Body of pancreas (tissue), 4 donors: ENCODE data around the gene ZNF443. TPM values are rescaled to one million over a fixed set of nuclear protein-coding genes. Genes with fewer than 3 reads are reported as not detected.

ENCODE experiments used
- ATAC-seq: fragments of 150-250 bp; one replicate; pipeline ENCODE4 v1.9.1; 2016
- DNase-seq, 4 donors: peaks; one replicate each; pipeline ENCODE4 v3.0.0-alpha.2; 2019
- H3K27ac ChIP-seq, 4 donors: fragments of 200-600 bp; sonication (generic); 1 replicate in 3 of 4; 2 replicates in 1 of 4; pipeline versions ENCODE4 v1.5.1 to v1.6.1; 2016 to 2019; ENCODE audit warnings: mild to moderate bottlenecking in 1 of 4, mixed read lengths in 1 of 4, moderate library complexity in 1 of 4
- H3K27me3 ChIP-seq, 2 donors: fragments of 200-600 bp; sonication (generic); one replicate each; pipeline ENCODE4 v1.6.0; 2016; ENCODE audit warnings: mild to moderate bottlenecking in 1 of 2
- H3K36me3 ChIP-seq, 2 donors: fragments of 200-600 bp; sonication (generic); replicated peaks in 1 of 2; 2 replicates each; pipeline ENCODE4 v1.5.1; 2016; ENCODE audit warnings: low read depth in 2 of 2; ENCODE audit not compliant: insufficient read depth in 1 of 2
- H3K4me1 ChIP-seq: fragments of 200-600 bp; sonication (generic); one replicate; pipeline ENCODE4 v1.6.0; 2016
- H3K4me3 ChIP-seq, 2 donors: fragments of 200-600 bp; sonication (generic); 1 replicate in 1 of 2; 2 replicates in 1 of 2; pipeline ENCODE4 v1.5.1; 2016 to 2019
- H3K9me3 ChIP-seq, 3 donors: fragments of 200-600 bp; sonication (generic); 1 replicate in 2 of 3; 2 replicates in 1 of 3; pipeline ENCODE4 v1.5.1; 2016
- POLR2A ChIP-seq, 3 donors: fragments of 450-650 bp; IDR thresholded peaks; one replicate each; pipeline ENCODE4 v1.6.1; 2016; ENCODE audit warnings: antibody characterized with exemption in 3 of 3, mild to moderate bottlenecking in 2 of 3
- WGBS, 2 donors: methylation state at CpG; one replicate each; pipeline ENCODE4 v1.1.5; 2017; 5-methylcytosine and 5-hydroxymethylcytosine counted together
- intact Hi-C: fragments of 100-400 bp; cut with DNase I; formaldehyde crosslinking; loops from one replicate; pipeline ENCODE4 v1.15.1; 2023
- total RNA-seq, 2 donors: library from RNA; depleted of rRNA; stranded (reverse); fragments of >200 nt; gene quantifications; one replicate each; pipeline ENCODE4 v1.1.0, GENCODE V29; 2016
- TF ChIP-seq, protein P1 (sequence below), 7 experiments: fragments of 450-650 bp in 4 of 7; fragments of 200-600 bp in 3 of 7; sonication (generic) in 3 of 7; IDR thresholded peaks; one replicate each; pipeline ENCODE4 v1.5.1; 2016 to 2019; ENCODE audit warnings: antibody characterized with exemption in 7 of 7

ZNF443 gene
- total RNA-seq, 2 donors from 2014 or later = 3.6 to 5.2 TPM

- ATAC-seq (no peak), DNase-seq (no peak)
- Histone ChIP-seq H3K4me3 (no peak overlapping the region), H3K4me1 (no peaks in the 10 kb centered on the region), H3K27me3 (no peaks in the 10 kb centered on the region), H3K9me3 (peaks cover 0 to 10% (median 2%) of the 10 kb centered on the region in 3 donors), H3K36me3 (no peaks in the 10 kb centered on the region), H3K27ac (no peak overlapping the region)
- TF ChIP-seq, protein P1, sequence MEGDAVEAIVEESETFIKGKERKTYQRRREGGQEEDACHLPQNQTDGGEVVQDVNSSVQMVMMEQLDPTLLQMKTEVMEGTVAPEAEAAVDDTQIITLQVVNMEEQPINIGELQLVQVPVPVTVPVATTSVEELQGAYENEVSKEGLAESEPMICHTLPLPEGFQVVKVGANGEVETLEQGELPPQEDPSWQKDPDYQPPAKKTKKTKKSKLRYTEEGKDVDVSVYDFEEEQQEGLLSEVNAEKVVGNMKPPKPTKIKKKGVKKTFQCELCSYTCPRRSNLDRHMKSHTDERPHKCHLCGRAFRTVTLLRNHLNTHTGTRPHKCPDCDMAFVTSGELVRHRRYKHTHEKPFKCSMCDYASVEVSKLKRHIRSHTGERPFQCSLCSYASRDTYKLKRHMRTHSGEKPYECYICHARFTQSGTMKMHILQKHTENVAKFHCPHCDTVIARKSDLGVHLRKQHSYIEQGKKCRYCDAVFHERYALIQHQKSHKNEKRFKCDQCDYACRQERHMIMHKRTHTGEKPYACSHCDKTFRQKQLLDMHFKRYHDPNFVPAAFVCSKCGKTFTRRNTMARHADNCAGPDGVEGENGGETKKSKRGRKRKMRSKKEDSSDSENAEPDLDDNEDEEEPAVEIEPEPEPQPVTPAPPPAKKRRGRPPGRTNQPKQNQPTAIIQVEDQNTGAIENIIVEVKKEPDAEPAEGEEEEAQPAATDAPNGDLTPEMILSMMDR (IDR thresholded peaks at IDR 0.05) = no peak
- no peak for TF ChIP-seq POLR2A (IDR thresholded peaks at IDR 0.05)
- WGBS, 2 donors = 91 to 93% methylated on average over 2 of the region's 2 CpGs
- intact Hi-C loops = no loop called here
Measured at GRCh38 chr19:12380444-12380737, 60.4 kb downstream of the ZNF443 start.

GRCh38 chr19:12379732-12380443, 60.9 kb downstream of the ZNF443 start:
- TF ChIP-seq, protein P1 (IDR thresholded peaks at IDR 0.05) = no peak
- no peak for TF ChIP-seq POLR2A (IDR thresholded peaks at IDR 0.05)
- WGBS, 2 donors = 91 to 92% methylated on average over 5 of the region's 5 CpGs
- intact Hi-C loops = no loop called here
- ATAC-seq (no peak), DNase-seq (no peak)
- H3K9me3 ChIP-seq = peaks cover 0 to 10% (median 2%) of the 10 kb centered on the region in 3 donors
- H3K27ac ChIP-seq = no peak overlapping the region
- H3K4me3 ChIP-seq = no peak overlapping the region
- no peaks in the 10 kb centered on the region for H3K36me3 ChIP-seq
- H3K4me1 ChIP-seq = no peaks in the 10 kb centered on the region
- H3K27me3 ChIP-seq = no peaks in the 10 kb centered on the region

Other genes with a start within 250 kb of the ZNF443 start
- 10 to 100 TPM in 1 of 2 donors, 1 to 10 TPM in 1; 8.8 to 10.5 TPM for gene ZNF44, start 146.1 kb downstream of the ZNF443 start, total RNA-seq
- gene ZNF563, start 107.4 kb downstream of the ZNF443 start, total RNA-seq = 1 to 10 TPM in 1 of 2 donors, under 1 TPM in 1; 0.99 to 6.0 TPM
- 1 to 10 TPM in 1 of 2 donors, under 1 TPM in 1; 0.66 to 2.9 TPM for gene ZNF442, start 75.3 kb downstream of the ZNF443 start, total RNA-seq
- gene ZNF799, start 39.8 kb downstream of the ZNF443 start, total RNA-seq = 1 to 10 TPM; 4.2 to 4.6 TPM
- 1 to 10 TPM; 2.3 to 3.1 TPM for gene ZNF709, start 43.8 kb upstream of the ZNF443 start, total RNA-seq
- gene ZNF564, start 110.5 kb upstream of the ZNF443 start, total RNA-seq = 10 to 100 TPM in 1 of 2 donors, 1 to 10 TPM in 1; 5.2 to 14.2 TPM
- gene ZNF490, start 169.8 kb upstream of the ZNF443 start, total RNA-seq = 1 to 10 TPM; 2.0 to 2.6 TPM
- gene ZNF791, start 169.9 kb upstream of the ZNF443 start, total RNA-seq = 10 to 100 TPM in 1 of 2 donors, 1 to 10 TPM in 1; 9.9 to 16.9 TPM
- gene MAN2B1, start 225.7 kb upstream of the ZNF443 start, total RNA-seq = 10 to 100 TPM; 30.0 to 48.0 TPM
- gene WDR83, start 225.8 kb upstream of the ZNF443 start, total RNA-seq = 10 to 100 TPM; 12.5 to 37.2 TPM
- 100 to 1,000 TPM in 1 of 2 donors, 10 to 100 TPM in 1; 55.8 to 136 TPM for gene DHPS, start 240.9 kb upstream of the ZNF443 start, total RNA-seq
- gene GNG14, start 247.0 kb upstream of the ZNF443 start, total RNA-seq = not detected